HL-60/S4 treated with retinoic acid at 250 ng/mL for 4 days and 3 days (cell line): ENCODE results near the gene OSTC.

Experiments used
- in situ Hi-C: fragments of 300-500 bp; cut with MboI; formaldehyde crosslinking; loops from 2 replicates; pipeline ENCODE4 v1.7.0; 2022; ENCODE audit warnings: low sequenced_read_pairs

OSTC gene

DNA sequence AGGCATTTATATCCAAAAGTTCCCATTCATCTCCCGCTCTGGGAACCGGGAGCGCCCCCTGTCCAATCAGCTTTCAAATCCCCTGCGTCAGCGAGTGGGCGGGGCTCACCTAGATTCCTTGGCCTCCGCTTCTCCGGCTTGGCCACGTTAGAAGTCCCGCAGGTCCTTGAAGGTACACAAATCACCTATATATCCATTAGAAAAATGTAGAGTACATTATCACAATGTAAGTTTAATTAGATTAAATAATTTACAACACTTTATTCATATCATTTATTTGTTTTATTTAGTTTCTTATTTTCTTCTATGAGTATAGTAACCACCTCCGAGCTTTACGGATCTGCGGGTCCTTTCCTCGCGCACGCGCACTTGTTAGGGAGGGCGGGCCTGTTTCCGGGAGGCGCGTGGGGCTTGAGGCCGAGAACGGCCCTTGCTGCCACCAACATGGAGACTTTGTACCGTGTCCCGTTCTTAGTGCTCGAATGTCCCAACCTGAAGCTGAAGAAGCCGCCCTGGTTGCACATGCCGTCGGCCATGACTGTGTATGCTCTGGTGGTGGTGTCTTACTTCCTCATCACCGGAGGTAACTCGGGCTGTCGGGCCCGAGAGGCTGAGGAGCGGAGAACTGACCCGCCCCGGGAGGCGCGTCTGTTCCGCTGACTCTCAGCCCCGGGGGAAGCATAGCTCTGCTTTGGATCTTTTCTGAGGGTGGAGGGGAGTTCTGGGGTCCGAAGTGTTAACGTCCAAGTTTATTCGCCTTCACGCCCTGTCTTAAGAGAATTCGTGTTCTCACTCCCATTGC is at the start of gene OSTC:
TSS of gene OSTC (plus strand) at position 388 of the 802 bp plus-strand sequence. CDS start at position 445, 57 bp downstream.
- in situ Hi-C loops: no loop called here

DNA sequence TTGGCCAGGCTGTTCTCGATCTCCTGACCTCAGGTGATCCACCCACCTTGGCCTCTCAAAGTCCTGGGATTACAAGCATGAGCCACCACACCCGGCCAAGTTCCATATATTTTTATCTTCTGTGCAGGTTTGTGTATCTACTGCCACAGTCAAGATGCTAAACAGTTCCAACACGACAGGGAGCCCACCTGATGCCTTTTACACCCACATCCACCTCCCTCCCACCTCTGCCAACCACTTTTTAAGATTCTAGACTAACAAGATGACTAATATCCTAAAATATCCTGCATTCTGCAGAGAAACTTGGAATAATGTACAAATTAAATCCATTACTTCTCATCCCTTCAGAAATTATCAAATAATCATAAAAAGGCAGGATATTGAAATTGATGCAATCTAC is 49.3 kb upstream of the OSTC start:
- in situ Hi-C loops: no loop called here

- in situ Hi-C loops: no loop called here
These were observed 48.9 kb upstream of the OSTC start for GRCh38 chr4:108601532-108601931.

GRCh38 chr4:108602163-108602562 is 48.2 kb upstream of the OSTC start:
- in situ Hi-C loops: no loop called here

GRCh38 chr4:108607079-108607815 is 43.2 kb upstream of the OSTC start:
- in situ Hi-C loops: no loop called here

GRCh38 chr4:108611365-108611764 is 39.0 kb upstream of the OSTC start:
- in situ Hi-C loops: no loop called here

DNA sequence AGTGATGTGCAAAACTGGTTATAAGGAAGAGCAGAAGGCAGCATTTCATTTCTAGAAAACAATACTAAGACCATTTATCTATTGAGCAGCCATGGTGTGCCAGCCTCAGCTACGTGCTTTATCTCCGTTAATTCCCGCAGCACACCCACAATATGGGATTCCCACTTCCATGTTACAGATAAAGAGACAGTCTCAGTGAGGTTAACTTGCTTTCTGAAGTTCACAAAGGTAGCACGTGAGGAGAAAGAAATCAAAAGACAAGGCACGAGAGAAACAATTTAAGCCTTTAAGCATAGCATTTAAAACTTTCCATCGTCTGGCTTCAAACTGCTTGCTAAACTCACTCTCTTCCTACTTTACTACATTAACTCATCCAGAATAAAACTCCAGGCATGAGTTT is 38.0 kb upstream of the OSTC start:
- in situ Hi-C loops: no loop called here

GRCh38 chr4:108619372-108620100 is 30.9 kb upstream of the OSTC start:
- in situ Hi-C loops: no loop called here

GRCh38 chr4:108620101-108620932 is 30.1 kb upstream of the OSTC start, which contains the start of gene RPL34:
Gene RPL34, plus strand, starts transcription at chr4:108620576. Its CDS starts 1,384 bp downstream, at chr4:108621960.
- in situ Hi-C loops: no loop called here

DNA sequence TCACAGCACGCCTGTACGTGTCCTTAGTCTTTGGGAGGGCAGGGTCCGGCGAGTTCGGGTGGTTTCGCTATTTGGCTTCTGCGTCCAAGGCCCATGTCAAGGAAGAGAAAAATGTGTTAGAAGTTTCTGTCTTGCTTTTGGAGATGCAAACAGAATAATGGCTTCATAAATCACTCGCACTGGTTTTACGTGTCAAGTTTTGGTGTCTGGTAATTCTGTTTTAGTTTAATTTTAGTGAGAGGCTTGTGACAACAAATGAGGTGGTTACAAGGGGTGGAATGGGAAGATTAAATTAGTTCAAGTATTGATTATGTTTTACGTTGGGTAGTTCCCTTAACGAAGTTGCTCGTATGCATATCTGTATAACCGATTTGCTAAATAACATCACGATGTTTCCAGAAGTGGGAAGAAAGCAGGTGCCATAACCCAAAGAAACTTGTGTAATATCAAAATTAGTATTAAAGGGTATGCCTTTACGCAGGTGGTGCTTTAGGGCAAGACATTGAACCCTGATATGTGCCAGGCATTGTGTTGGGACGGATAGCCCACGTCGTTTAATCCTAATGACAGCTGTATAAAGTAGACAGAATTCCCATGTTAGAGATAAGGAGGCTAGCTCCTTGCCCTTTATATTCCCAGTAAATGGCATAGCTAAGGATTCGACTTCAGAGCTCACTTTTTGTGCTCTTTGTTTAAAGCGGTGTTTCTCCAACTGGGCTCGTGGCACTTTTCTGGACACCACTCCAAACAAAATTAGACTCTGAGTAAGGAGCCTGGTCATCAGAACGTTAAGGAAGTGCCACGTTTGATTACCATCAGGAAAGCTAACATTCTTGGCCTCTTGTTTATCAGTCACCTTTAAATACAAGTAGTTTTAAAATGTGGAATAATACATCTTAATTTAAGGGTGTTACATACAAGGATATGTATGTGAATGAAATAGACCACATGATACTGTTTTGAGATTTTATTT is 29.2 kb upstream of the OSTC start:
- in situ Hi-C loops: no loop called here

GRCh38 chr4:108622022-108622421 is 28.4 kb upstream of the OSTC start:
- in situ Hi-C loops: no loop called here

DNA sequence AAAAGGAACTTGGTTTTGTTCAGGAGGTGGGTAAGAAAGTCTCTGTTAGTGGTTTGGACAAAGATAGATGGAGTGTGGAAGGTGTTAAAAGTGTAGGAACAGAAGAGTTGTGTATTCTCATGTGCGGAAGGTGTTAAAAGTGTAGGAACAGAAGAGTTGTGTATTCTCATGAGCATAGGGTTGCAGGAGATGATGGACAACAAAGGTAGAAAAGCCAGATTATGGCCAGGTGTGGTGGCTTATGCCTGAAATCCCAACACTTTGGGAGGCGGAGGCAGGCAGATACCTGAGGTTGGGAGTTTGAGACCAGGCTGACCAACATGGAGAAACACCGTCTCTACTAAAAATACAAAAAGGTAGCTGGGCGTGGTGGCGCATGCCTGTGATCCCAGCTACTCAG is 27.6 kb upstream of the OSTC start:
- in situ Hi-C loops: no loop called here

GRCh38 chr4:108624263-108625056 is 25.9 kb upstream of the OSTC start:
- in situ Hi-C loops: no loop called here

GRCh38 chr4:108626056-108626455 is 24.3 kb upstream of the OSTC start:
- in situ Hi-C loops: no loop called here

GRCh38 chr4:108628411-108628810 is 22.0 kb upstream of the OSTC start:
- in situ Hi-C loops: no loop called here

- in situ Hi-C loops: no loop called here
These were observed 15.2 kb upstream of the OSTC start for GRCh38 chr4:108635070-108635655.

DNA sequence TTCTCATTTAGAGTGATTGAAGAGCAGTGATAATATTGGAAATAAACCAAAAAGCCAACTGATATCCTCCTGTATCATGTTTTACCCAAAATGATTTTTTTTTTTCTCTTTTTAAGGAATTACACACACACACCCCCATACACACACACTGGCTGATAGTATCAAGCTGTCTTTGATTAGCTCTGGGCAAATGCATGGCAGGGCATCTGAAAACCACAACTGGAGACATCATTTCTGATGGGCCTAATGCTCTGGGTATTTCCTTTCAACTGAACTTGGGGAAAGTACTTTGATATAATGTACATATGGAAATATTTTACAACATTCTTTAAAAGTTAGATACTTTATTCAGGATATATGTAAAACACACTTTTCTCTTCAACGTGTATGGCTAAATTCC is 14.2 kb upstream of the OSTC start:
- in situ Hi-C loops: no loop called here

DNA sequence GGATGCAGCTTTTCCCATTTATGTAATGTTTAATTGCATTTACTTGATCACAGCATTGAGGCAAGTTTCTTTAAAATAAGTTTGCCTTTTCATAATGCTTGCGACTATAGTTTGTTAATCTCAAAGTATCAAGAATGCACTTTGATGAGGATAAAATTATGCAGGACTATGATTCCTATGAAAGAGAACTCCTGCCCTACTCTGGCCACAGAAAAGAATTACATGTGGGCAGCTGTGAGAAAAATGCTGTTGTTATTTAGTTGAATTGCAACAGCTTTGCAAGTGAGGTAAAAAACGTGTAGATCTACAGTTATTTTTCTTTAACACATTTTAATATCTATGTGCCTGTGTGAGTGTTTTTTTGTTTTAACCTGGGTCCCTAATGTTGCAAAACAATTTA is 12.5 kb upstream of the OSTC start:
- in situ Hi-C loops: no loop called here
